ENCODE data around the gene SOX30.

Gene SOX30

GRCh38 chr5:157659868-157660660 lies 7.8 kb upstream of the SOX30 start:
- no peak for DNase-seq

GRCh38 chr5:157658893-157659292 lies 6.7 kb upstream of the SOX30 start:
- DNase-seq: no peak

GRCh38 chr5:157657516-157657915 lies 5.3 kb upstream of the SOX30 start:
- DNase-seq: no peak

- DNase-seq: no peak
These were observed 438 bp downstream of the SOX30 start for GRCh38 chr5:157651623-157652376.

- DNase-seq: no peak
These were observed 1.1 kb downstream of the SOX30 start for GRCh38 chr5:157650991-157651611.

GRCh38 chr5:157649101-157649500 lies 3.1 kb downstream of the SOX30 start:
- DNase-seq: no peak

GRCh38 chr5:157648275-157648990 lies 3.8 kb downstream of the SOX30 start:
- DNase-seq: no peak

- no peak for DNase-seq
These were observed 11.7 kb downstream of the SOX30 start for GRCh38 chr5:157640406-157641066.

GRCh38 chr5:157630341-157630740 lies 21.9 kb downstream of the SOX30 start:
- DNase-seq: no peak

GRCh38 chr5:157626831-157627230 lies 25.4 kb downstream of the SOX30 start:
- no peak for DNase-seq

GRCh38 chr5:157624144-157624543 lies 28.1 kb downstream of the SOX30 start:
- no peak for DNase-seq

GRCh38 chr5:157620776-157621175 lies 31.5 kb downstream of the SOX30 start:
- no peak for DNase-seq

GRCh38 chr5:157618191-157618765 lies 34.0 kb downstream of the SOX30 start:
- no peak for DNase-seq

- DNase-seq: no peak
These were observed 35.5 kb downstream of the SOX30 start for GRCh38 chr5:157616785-157617184.

- no peak for DNase-seq
These were observed 38.6 kb downstream of the SOX30 start for GRCh38 chr5:157613385-157614245.

GRCh38 chr5:157612581-157612980 lies 39.7 kb downstream of the SOX30 start:
- DNase-seq: no peak

GRCh38 chr5:157611571-157612476 lies 40.4 kb downstream of the SOX30 start:
- no peak for DNase-seq

GRCh38 chr5:157610990-157611389 lies 41.2 kb downstream of the SOX30 start:
- no peak for DNase-seq

- DNase-seq: no peak
These were observed 43.2 kb downstream of the SOX30 start for GRCh38 chr5:157608972-157609565.

Data from midbrain (tissue), 1 donor.